Measurements from ENCODE around the gene DOCK11. TPM values are rescaled to one million over a fixed set of nuclear protein-coding genes. Genes with fewer than 3 reads are reported as not detected.

DOCK11 gene
- polyA plus RNA-seq, 3 donors, result 20.8 to 39.7 (median 34.8) TPM

GRCh38 chrX:118522230-118522926 lies 26.8 kb downstream of the DOCK11 start:
- no peak overlapping the region for H3K4me3 Mint-ChIP-seq
- H3K79me2 ChIP-seq (ENCODE audit: insufficient read depth, low read length), result peaks cover 97% of the 10 kb centered on the region
- H3K27ac ChIP-seq (ENCODE audit: low read depth in 1 of 2, low read length in 2 of 2), result no peak overlapping the region
- no peak for DNase-seq
- peaks cover 36 to 40% of the 10 kb centered on the region in 2 donors for H3K4me1 ChIP-seq (ENCODE audit: control insufficient read depth in 1 of 2, insufficient read depth in 2 of 2, low read length in 2 of 2)
- peaks cover 0 to 5% (median 0%) of the 10 kb centered on the region in 7 donors for H3K9me3 Mint-ChIP-seq
- no peak overlapping the region for H3K4me2 ChIP-seq (replicated peaks; ENCODE audit: extremely low read depth, low read length, poor library complexity, severe bottlenecking)
- no peak overlapping the region for H3K4me3 ChIP-seq (replicated peaks in 1 of 3; ENCODE audit: low read depth in 2 of 3, low read length in 3 of 3)
- H3K36me3 Mint-ChIP-seq, result peaks cover 3 to 5% of the 10 kb centered on the region in 2 donors
- peak overlapping the region in 1 of 7 donors; percentile 72 for H3K27ac Mint-ChIP-seq
- H3K27me3 ChIP-seq (ENCODE audit: control insufficient read depth in 2 of 2, insufficient read depth in 2 of 2, low read length in 2 of 2), result no peaks in the 10 kb centered on the region
- no peak overlapping the region for H2AFZ ChIP-seq (ENCODE audit: insufficient read depth, low read depth, low read length, poor library complexity, severe bottlenecking)
- no peaks in the 10 kb centered on the region for H3K36me3 ChIP-seq (replicated peaks in 1 of 2; ENCODE audit: control insufficient read depth in 1 of 2, insufficient read depth in 2 of 2, low read length in 2 of 2)
- H4K20me1 ChIP-seq (ENCODE audit: insufficient read depth, low read length), result peaks cover 79% of the 10 kb centered on the region
- H3K9ac ChIP-seq (ENCODE audit: insufficient read depth, low read length, poor library complexity, severe bottlenecking), result no peak overlapping the region
- intact Hi-C loops (cut with micrococcal nuclease), result no loop called here
- no peaks in the 10 kb centered on the region for H3K9me3 ChIP-seq (replicated peaks in 1 of 2; ENCODE audit: control insufficient read depth in 1 of 2, insufficient read depth in 1 of 2, low read length in 2 of 2)
- peaks cover 0 to 1% (median 0%) of the 10 kb centered on the region in 3 donors for H3K27me3 Mint-ChIP-seq (ENCODE audit: low read depth in 3 of 3)
- no peak for TF ChIP-seq CTCF (IDR thresholded peaks at IDR 0.05)
- 50% methylated on average over 1 of the region's 3 CpGs for WGBS (ENCODE audit: insufficient coverage)
- peaks cover 58% of the 10 kb centered on the region for H3K4me1 Mint-ChIP-seq

- H3K9me3 ChIP-seq (replicated peaks in 1 of 2; ENCODE audit: control insufficient read depth in 1 of 2, insufficient read depth in 1 of 2, low read length in 2 of 2), result no peaks in the 10 kb centered on the region
- peaks cover 3 to 5% of the 10 kb centered on the region in 2 donors for H3K36me3 Mint-ChIP-seq
- peak overlapping the region in 5 of 7 donors; percentile 0 to 78 (median 60) for H3K27ac Mint-ChIP-seq
- DNase-seq, result no peak
- H3K27me3 ChIP-seq (ENCODE audit: control insufficient read depth in 2 of 2, insufficient read depth in 2 of 2, low read length in 2 of 2), result no peaks in the 10 kb centered on the region
- TF ChIP-seq CTCF (IDR thresholded peaks at IDR 0.05), result no peak
- peaks cover 45 to 51% of the 10 kb centered on the region in 2 donors for H3K4me1 ChIP-seq (ENCODE audit: control insufficient read depth in 1 of 2, insufficient read depth in 2 of 2, low read length in 2 of 2)
- peak overlapping the region in 1 of 2 donors; percentile 28 for H3K27ac ChIP-seq (ENCODE audit: low read depth in 1 of 2, low read length in 2 of 2)
- H3K27me3 Mint-ChIP-seq (ENCODE audit: low read depth in 3 of 3), result peaks cover 0 to 1% (median 0%) of the 10 kb centered on the region in 3 donors
- intact Hi-C loops (cut with micrococcal nuclease), result no loop called here
- H4K20me1 ChIP-seq (ENCODE audit: insufficient read depth, low read length), result peaks cover 64% of the 10 kb centered on the region
- no peaks in the 10 kb centered on the region for H3K36me3 ChIP-seq (replicated peaks in 1 of 2; ENCODE audit: control insufficient read depth in 1 of 2, insufficient read depth in 2 of 2, low read length in 2 of 2)
- no peak overlapping the region for H3K4me3 ChIP-seq (replicated peaks in 1 of 3; ENCODE audit: low read depth in 2 of 3, low read length in 3 of 3)
- no peak overlapping the region for H3K9ac ChIP-seq (ENCODE audit: insufficient read depth, low read length, poor library complexity, severe bottlenecking)
- peaks cover 0 to 5% (median 0%) of the 10 kb centered on the region in 7 donors for H3K9me3 Mint-ChIP-seq
- H3K4me1 Mint-ChIP-seq, result peaks cover 62% of the 10 kb centered on the region
- WGBS (ENCODE audit: insufficient coverage), result no CpG with 5 or more reads among the region's 4 CpGs
- no peak overlapping the region for H3K4me2 ChIP-seq (replicated peaks; ENCODE audit: extremely low read depth, low read length, poor library complexity, severe bottlenecking)
- no peak overlapping the region for H3K4me3 Mint-ChIP-seq
- H2AFZ ChIP-seq (ENCODE audit: insufficient read depth, low read depth, low read length, poor library complexity, severe bottlenecking), result no peak overlapping the region
- H3K79me2 ChIP-seq (ENCODE audit: insufficient read depth, low read length), result peaks cover 91% of the 10 kb centered on the region
These were observed 28.3 kb downstream of the DOCK11 start for GRCh38 chrX:118523920-118524319.

Measured in CD14-positive monocyte (primary cell).